NCI-H526 (cell line): ENCODE data around the gene MBD1.
"Not testable (repeated sequence)": the region's sequence is repeated elsewhere in the genome, so short reads cannot be mapped to it uniquely, and the experiment has no call there.

Experiments
- DNase-seq, 2 experiments: peaks; one replicate each; lab custom pipeline; 2025; lab: John Stamatoyannopoulos, UW

MBD1 gene

GRCh38 chr18:50273203-50274043 is 7.9 kb downstream of the MBD1 start:
- no peak for DNase-seq

GRCh38 chr18:50272568-50272967 is 8.8 kb downstream of the MBD1 start:
- DNase-seq, result no peak

GRCh38 chr18:50268022-50268747 is 13.1 kb downstream of the MBD1 start:
- peak in 1 of 2 experiments; percentile 50 for DNase-seq

- peak; percentile 76 to 92 for DNase-seq
Measured at GRCh38 chr18:50266248-50266704, 15.0 kb downstream of the MBD1 start, which contains the start of gene CFAP53. Gene CFAP53, minus strand, starts transcription at chr18:50266495. Its CDS starts 91 bp downstream, at chr18:50266404.

- DNase-seq, result no peak
Measured at GRCh38 chr18:50262977-50263376, 18.3 kb downstream of the MBD1 start.

- no peak for DNase-seq
Measured at GRCh38 chr18:50250935-50251334, 30.4 kb downstream of the MBD1 start.

- DNase-seq, result no peak
Measured at GRCh38 chr18:50249576-50249975, 31.7 kb downstream of the MBD1 start.

GRCh38 chr18:50247561-50247960 is 33.8 kb downstream of the MBD1 start:
- DNase-seq, result no peak

GRCh38 chr18:50241768-50242167 is 39.6 kb downstream of the MBD1 start:
- not testable (repeated sequence) for DNase-seq

- no peak for DNase-seq
Measured at GRCh38 chr18:50240080-50240563, 41.2 kb downstream of the MBD1 start.

- DNase-seq, result peak in 1 of 2 experiments; percentile 7
Measured at GRCh38 chr18:50232419-50232818, 48.9 kb downstream of the MBD1 start.

- DNase-seq, result no peak
Measured at GRCh38 chr18:50231621-50232020, 49.7 kb downstream of the MBD1 start.

- DNase-seq, result not testable (repeated sequence)
Measured at GRCh38 chr18:50220249-50220648, 61.1 kb downstream of the MBD1 start.
